Transverse colon (tissue), 4 donors: ENCODE data around the gene PRSS57.

Experiments
- CTCF ChIP-seq, 5 experiments: fragments of 200-600 bp in 3 of 5; fragments of 450-650 bp in 2 of 5; sonication (generic) in 3 of 5; IDR thresholded peaks; 1 replicate in 2 of 5; 2 replicates in 3 of 5; pipeline ENCODE4 v1.5.1; 2016 to 2017; ENCODE audit warnings: antibody characterized with exemption in 5 of 5, inconsistent platforms in 3 of 5, mild to moderate bottlenecking in 2 of 5, moderate library complexity in 1 of 5
- EP300 ChIP-seq: sonication (generic); formaldehyde crosslinking; IDR thresholded peaks from one replicate; pipeline ENCODE4 v1.6.1; 2017; ENCODE audit warnings: antibody characterized with exemption, low read depth
- POLR2A ChIP-seq: fragments of 450-650 bp; IDR thresholded peaks from one replicate; pipeline ENCODE4 v1.6.1; 2016; ENCODE audit warnings: antibody characterized with exemption, mild to moderate bottlenecking, moderate library complexity
- POLR2AphosphoS5 ChIP-seq, 3 donors: sonication (generic); formaldehyde crosslinking; IDR thresholded peaks; one replicate each; pipeline ENCODE4 v1.6.1; 2016; ENCODE audit warnings: antibody characterized with exemption in 3 of 3

GRCh38 chr19:664913-665443 lies 30.3 kb downstream of the PRSS57 start:
- TF ChIP-seq CTCF (IDR thresholded peaks at IDR 0.05) (peak; percentile 92 to 97 (median 97)), POLR2A (no peak), EP300 (no peak), POLR2AphosphoS5 (IDR thresholded peaks at IDR 0.05) (no peak)
